ENCODE measurements around the gene PBX2. TPM values are rescaled to one million over a fixed set of nuclear protein-coding genes. Genes with fewer than 3 reads are reported as not detected.
A peak's percentile ranks its signal among the peaks of the same experiment; 100 is the strongest.

The PBX2 gene
- total and polyA plus RNA-seq, 10 donors = 29.6 to 160 (median 89.9) TPM

- intact Hi-C loops (cut with DNase I; ENCODE audit: low total_unique reads) = loop anchor here (10.0 kb wide), 1 partner anchor 66 kb away; the partner anchor contains the start of gene ATF6B
- peak overlapping the region; percentile 61 to 89 (median 73) for H3K4me3 ChIP-seq
- 60 to 76% (median 65%) methylated on average over 8 of the region's 8 CpGs for WGBS, 5 donors
- no peaks in the 10 kb centered on the region for H3K27me3 ChIP-seq (replicated peaks in 1 of 7)
- H3K36me3 ChIP-seq = peaks cover 0 to 32% (median 20%) of the 10 kb centered on the region in 6 donors
- DNase-seq = no peak
- H3K4me1 ChIP-seq = peaks cover 62 to 88% (median 83%) of the 10 kb centered on the region in 6 donors
- peak overlapping the region; percentile 85 to 100 (median 98) for H3K27ac ChIP-seq
- TF ChIP-seq, protein P1, sequence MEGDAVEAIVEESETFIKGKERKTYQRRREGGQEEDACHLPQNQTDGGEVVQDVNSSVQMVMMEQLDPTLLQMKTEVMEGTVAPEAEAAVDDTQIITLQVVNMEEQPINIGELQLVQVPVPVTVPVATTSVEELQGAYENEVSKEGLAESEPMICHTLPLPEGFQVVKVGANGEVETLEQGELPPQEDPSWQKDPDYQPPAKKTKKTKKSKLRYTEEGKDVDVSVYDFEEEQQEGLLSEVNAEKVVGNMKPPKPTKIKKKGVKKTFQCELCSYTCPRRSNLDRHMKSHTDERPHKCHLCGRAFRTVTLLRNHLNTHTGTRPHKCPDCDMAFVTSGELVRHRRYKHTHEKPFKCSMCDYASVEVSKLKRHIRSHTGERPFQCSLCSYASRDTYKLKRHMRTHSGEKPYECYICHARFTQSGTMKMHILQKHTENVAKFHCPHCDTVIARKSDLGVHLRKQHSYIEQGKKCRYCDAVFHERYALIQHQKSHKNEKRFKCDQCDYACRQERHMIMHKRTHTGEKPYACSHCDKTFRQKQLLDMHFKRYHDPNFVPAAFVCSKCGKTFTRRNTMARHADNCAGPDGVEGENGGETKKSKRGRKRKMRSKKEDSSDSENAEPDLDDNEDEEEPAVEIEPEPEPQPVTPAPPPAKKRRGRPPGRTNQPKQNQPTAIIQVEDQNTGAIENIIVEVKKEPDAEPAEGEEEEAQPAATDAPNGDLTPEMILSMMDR (IDR thresholded peaks at IDR 0.05 in 8 of 11, conservative IDR thresholded peaks at IDR 0.05 in 3 of 11) = no peak
- TF ChIP-seq POLR2A (IDR thresholded peaks at IDR 0.05) (no peak), POLR2AphosphoS5 (IDR thresholded peaks at IDR 0.05) (no peak)
- H3K9me3 ChIP-seq = no peaks in the 10 kb centered on the region
Observed at GRCh38 chr6:32190911-32191677, 1.1 kb upstream of the PBX2 start.

GRCh38 chr6:32189742-32190053, 304 bp downstream of the PBX2 start:
- peak overlapping the region; percentile 61 to 89 (median 73) for H3K4me3 ChIP-seq
- H3K4me1 ChIP-seq = peaks cover 57 to 94% (median 80%) of the 10 kb centered on the region in 6 donors
- no peaks in the 10 kb centered on the region for H3K27me3 ChIP-seq (replicated peaks in 1 of 7)
- intact Hi-C loops (cut with DNase I; ENCODE audit: low total_unique reads) = loop anchor here (10.0 kb wide), 1 partner anchor 65 kb away; the partner anchor contains the start of gene ATF6B
- H3K36me3 ChIP-seq = peaks cover 0 to 38% (median 21%) of the 10 kb centered on the region in 6 donors
- H3K27ac ChIP-seq = peak overlapping the region; percentile 91 to 100 (median 98)
- no peaks in the 10 kb centered on the region for H3K9me3 ChIP-seq
- TF ChIP-seq, protein P1 (IDR thresholded peaks at IDR 0.05 in 8 of 11, conservative IDR thresholded peaks at IDR 0.05 in 3 of 11) = no peak
- no peak for TF ChIP-seq POLR2A (IDR thresholded peaks at IDR 0.05)
- no peak for TF ChIP-seq POLR2AphosphoS5 (IDR thresholded peaks at IDR 0.05)
- peak; percentile 91 for DNase-seq
- WGBS, 5 donors = 0 to 18% (median 11%) methylated on average over 5 to 23 of the region's 23 CpGs

- Histone ChIP-seq H3K27ac (peak overlapping the region; percentile 91 to 100 (median 98)), H3K4me3 (peak overlapping the region; percentile 61 to 89 (median 73)), H3K27me3 (replicated peaks in 1 of 7) (no peaks in the 10 kb centered on the region), H3K36me3 (peaks cover 0 to 43% (median 21%) of the 10 kb centered on the region in 6 donors), H3K4me1 (peaks cover 53 to 94% (median 80%) of the 10 kb centered on the region in 6 donors), H3K9me3 (no peaks in the 10 kb centered on the region)
- intact Hi-C loops (cut with DNase I; ENCODE audit: low total_unique reads) = no loop called here
- DNase-seq = no peak
- 1 to 2% (median 2%) methylated on average over 8 to 10 of the region's 10 CpGs for WGBS, 5 donors
- TF ChIP-seq, protein P1 (IDR thresholded peaks at IDR 0.05 in 8 of 11, conservative IDR thresholded peaks at IDR 0.05 in 3 of 11) = no peak
- peak in 1 of 3 donors; percentile 10 for TF ChIP-seq POLR2AphosphoS5 (IDR thresholded peaks at IDR 0.05)
- TF ChIP-seq POLR2A (IDR thresholded peaks at IDR 0.05) = no peak
Observed at GRCh38 chr6:32189069-32189741, 797 bp downstream of the PBX2 start.

Measured in spleen (tissue), 11 donors.